GM19240 (cell line): ENCODE measurements around the gene CALML3.
"Not testable (repeated sequence)": the region's sequence is repeated elsewhere in the genome, so short reads cannot be mapped to it uniquely, and the experiment has no call there.

ENCODE experiments used
- DNase-seq: peaks from one replicate; pipeline ENCODE4 v3.0.0; 2011; ENCODE audit warnings: low spot score; ENCODE audit not compliant: insufficient read length

Gene CALML3

DNA sequence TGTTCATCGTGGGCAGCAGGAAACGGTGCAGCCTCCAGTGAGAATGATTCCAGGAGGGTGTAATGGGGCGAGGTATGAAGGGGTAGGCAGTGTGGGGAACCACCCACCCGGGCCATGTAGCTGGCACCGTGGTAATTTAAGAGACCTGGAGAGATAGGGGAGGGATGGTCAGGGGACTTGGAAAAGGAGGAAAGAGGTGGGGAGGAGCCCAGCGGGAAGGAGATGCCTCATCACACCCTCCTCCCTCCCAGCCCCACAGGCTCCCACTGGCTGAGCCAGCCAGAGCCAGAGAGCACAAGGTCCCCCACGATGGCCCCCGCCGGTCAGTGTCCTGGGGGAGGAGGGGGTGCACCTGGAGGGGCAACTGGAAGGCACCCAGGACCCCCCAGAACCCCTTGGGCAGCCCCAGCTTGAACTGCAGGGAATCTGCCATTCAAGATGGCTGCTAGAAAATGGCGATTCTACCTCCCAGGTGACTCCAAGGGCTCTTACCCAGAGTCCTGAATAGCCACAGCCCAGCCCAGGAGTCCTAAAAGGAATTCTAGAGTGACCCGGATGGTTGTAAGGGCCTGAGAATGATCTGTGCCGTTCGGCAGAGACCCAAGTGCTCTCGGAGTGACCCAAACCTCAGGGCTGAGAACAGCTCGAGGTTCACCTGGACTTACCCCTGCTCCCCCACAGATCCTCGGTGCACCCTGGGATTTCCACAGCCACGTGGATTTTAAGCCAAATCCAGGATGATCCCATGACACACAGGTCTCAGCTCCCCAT lies 28.8 kb downstream of the CALML3 start:
- no peak for DNase-seq

DNA sequence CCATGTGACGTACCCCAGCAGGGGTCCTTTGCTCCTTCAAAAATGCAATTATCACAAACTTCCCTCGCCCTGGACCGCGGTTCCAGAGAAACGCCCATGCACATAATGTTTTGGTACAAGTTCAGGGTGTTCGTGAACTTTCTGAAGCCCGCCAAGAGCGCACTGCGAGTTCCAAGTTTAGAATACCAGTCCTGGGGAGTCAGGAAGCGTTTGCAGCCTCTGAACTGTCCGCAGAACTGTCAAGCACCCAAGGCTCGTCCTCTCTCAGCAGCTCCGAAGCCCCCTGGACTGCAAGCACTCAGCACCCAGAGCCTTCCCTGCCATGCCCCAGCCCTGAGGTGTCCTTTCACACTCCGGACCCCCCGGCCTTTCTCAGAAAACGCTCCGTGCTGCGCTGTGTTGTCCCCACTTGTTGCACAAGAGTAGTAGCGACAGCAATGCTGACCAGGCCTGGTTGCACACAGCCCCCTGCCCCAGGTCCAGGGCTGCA lies 30.3 kb downstream of the CALML3 start:
- no peak for DNase-seq

DNA sequence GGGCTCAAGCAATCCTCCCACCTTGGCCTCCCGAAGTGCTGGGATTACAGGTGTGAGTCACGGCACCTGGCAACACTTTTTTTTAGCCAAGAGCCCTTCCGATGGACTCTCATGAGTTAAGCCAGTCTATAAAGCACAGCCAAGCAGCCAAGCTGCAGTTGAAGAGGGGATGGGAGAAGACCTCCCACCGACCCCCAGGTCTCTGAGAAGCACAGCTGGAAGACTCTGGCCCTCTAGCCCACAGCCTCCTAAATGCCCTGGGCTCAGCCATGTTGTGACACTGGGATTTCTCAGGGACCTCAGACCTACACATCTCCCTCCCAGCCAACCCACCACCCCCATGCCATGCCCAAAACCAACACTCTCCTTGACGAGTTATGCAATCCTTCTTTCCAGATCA lies 31.1 kb downstream of the CALML3 start:
- DNase-seq, result no peak

DNA sequence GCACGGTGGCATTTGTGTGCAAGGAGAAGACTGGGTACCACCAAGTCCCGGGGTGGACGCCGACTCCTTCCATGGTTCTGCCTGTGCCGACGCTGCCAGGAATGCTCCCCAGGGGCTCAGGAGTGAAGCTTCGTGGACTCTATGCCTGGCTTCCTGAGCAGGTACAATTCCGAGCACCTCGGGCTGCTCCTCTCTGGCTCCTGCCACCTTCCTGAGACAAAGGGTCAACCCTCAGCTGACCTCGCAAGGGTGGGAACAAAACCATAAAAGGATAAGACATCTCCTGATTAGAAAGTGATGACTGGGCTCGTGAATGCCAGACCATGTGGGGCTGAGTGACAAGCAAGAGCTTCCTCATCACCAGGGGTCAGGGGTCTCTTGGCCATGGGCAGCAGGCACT lies 31.8 kb downstream of the CALML3 start:
- DNase-seq, result no peak

DNA sequence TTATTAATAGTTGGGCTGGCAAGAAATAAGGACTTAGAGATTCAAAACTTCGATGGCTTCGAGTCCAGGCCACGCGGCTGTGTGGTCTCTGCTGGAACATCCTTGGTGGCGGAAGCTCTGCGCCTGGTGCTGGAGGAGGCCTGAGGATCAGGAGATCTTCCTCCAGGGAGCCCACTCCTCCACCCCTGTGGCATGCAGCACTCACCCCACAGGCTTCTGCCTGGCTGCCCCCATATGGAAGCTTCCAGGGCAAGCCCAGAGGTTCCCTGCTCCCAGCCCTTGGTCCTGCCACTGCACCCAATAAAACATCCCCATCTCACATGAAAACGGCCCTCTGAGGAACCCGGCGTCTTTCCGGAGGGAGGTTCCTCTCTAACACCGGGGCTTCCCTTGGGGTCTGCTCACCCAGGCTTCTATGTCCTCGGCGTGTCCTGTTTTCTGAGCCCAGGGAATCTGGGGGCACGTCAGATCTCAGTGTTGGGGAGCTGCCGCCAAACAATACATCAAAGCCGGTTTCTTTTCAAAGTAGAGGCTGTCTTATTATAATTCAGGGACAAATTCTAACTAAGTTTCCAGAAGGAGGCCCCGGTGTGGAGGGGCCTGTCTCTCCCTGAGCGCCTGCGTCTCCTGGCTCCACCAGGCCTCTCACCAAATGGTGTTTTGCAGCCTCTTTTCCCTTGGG lies 32.4 kb downstream of the CALML3 start:
- DNase-seq, result no peak

DNA sequence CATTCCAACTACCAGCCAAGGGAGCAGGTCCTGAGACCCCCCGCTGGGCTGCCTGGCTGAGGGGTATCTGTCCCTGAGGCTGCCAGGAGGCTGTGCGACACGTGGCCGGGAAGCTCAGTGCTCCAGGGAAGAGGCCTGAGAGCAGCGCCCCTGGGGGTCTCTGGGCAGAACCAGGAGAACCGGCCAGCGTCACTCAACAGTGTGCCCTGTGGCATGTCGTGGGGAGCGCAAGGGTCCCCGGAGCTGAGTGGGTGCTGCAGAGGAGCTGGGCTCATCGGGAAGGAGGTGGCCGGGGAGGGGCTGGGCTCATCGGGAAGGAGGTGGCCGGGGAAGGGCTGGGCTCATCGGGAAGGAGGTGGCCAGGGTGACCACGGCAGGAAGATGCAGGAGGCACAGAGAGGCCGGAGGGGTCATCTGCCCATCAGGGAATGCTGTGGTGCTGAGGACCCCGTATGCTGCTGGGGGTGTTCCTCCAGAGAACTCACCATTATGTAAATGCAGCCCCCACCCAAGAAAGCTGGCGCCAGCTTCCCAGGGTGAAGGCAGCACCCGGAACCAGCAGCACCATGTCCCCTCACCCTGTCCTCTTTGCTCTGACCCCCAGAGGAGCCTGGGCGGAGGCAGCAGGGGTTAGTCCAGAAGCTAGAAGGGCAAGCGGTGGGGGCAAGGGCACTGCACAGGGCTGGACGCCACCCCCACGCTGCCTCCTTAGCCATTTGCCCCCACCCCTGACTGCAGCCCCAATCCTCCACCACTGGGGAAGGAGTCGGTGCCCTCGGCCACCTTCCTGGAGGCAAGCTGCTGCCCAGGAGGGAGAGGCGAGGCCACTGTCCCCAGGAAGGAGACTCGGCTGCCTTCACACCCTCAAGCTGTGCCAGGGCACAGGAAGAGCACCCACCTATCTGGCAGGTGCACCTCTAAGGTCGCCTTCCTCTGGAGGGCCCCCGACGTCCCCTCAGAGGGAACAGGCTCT lies 33.3 kb downstream of the CALML3 start:
- DNase-seq, result no peak

DNA sequence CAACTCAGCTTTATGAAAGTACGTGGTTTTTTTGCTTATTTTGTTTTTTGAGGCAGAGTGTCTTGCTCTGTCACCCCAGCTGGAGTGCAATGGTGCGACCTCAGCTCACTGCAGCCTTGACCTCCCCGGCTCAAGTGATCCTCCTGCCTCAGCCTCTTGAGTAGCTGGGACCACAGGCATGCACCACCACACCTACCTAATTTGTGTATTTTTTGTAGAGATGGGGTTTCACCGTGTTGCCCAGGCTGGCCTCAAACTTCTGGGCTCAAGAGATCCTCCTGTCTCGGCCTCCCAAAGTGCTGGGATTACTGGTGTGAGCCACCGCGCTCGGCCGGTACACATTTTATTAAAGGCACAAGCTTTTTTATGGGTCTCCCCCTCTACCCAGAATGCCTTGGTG lies 34.3 kb downstream of the CALML3 start:
- not testable (repeated sequence) for DNase-seq

DNA sequence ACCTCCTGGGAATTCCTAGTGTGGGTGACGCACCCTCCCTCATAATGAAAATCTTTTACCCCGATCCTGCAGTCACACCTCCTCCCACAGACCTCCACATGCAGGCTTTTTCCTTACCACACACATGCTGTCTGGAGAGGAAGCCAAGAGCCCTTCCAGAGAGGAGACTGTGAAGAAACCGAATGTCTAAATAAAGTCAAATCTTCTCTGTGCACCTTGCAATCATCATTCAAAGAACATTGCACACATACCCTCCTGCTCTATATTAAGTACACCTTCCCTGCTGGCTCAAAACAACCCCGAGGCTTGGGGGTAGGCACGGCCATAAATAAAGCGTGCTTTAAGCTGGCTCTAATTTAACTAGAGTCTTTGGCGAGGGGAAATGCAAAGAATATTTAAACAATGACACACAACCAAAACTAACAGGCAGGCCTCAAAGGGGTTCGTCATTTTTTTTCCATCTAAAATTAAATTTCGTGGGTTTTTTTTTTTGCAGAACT lies 34.9 kb downstream of the CALML3 start:
- DNase-seq, result no peak

DNA sequence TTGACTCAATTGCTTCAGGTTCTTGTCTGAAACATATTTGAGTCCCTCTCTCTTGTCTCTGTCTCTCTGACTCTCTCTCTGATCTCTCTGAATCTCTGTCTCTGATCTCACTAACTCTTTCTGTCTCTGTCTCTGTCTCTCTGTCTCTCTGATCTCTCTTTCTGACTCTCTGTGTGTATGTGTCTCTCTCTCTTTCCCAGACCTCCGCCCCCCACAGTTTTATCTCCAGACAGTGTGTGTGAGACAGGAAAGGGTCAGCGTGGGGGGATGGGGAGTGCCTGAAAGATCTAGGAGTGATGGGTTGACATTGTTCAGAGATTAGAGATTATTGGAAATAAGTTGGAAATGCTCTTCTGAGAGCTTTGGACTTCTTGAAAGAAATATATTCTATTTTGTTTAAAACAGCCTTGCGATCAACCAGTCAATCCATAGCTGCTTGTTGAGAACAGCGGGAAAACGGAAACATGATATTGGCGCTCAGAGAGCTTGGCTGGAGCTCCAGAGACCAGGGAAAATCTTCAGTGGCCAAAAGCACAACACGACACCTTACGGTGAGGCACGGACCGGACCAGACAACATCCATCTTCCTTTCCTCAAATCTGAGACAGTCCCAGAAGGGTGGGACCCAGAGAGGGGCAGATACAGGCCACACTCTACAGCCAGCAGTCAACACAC lies 35.5 kb downstream of the CALML3 start:
- no peak for DNase-seq

DNA sequence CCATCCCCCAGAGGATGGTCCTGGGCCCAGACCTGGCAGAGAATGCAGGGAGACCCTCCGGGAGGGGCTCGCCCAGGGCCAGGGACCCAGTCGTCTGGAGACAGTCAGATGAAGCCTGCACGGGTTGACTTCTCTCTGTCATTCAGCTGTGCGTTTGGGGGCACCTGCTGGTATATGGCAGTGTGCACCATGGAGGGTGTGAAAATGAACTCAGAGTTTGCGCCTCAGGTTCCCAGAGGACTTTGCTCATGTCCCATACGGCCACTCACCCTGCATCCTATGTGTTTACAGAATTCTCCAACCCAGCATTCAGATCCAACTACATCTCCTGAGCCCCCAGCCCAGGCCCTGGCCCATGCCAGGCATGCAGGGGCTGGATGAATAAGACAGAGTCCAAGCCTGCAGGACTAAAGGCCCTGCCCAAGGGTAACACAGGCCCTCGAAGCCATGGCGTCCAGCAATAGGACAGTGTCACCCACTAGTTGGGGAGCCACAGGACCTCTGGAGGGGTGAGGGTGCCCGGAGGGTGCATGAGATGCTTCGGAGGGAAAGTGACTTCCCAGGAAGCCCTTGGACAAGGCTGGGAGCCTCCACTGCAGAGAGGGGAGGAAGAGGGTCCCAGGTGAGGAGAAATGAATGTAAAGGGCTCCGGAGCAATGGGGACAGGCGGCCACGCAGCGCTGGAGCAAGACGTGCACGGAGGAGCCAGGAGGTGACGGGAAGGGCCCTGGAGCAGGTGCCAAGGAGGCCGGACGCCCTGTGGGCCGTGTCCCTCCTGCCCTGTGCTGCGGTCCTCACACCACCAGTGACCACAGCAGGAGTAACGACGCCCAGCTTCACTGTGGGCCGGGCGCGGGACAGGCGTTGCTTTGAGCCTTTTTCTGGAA lies 36.3 kb downstream of the CALML3 start:
- no peak for DNase-seq

DNA sequence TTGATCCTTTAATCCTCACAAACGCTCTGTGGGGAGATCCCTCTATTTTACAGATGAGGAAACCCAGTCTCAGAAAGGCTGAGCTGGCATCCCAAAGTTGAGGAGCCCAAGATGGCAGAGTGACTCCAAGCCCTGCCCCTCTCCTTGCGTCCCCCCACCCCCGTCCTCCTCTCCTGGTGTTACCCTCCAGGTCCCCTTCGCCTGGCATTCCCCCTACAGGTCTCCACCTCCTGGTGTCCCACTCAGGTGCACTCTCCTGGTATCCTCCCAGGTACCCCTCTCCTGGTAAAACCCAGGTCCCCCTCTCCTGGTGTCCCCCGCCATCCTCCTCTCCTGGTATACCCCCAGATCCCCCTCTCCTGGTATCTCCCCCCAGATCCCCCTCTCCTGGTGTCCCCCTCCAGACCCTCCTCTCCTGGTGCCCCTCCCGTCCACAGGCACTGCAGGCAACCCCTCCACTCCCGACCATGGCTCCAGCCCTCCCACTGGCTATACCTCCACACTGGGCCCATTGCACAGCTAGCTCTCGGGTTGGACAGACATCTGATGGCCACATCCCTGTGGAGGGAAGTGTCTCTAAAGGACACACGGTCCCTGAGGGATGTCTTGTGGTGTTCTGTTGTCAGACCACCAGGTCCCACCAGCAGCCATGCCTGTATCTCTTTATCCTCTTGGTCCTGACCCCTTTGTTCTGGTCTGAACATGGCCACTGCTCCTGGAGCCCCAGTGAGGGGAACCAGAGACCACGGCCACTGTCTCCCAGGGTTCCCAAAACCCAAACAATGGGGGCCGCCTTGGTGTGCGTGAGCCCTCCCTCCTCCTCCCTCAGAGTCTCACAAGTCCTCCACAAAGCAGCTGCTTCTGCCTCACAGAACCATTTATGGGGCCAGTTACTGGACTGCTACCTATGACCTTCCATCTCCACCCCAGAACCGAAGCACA lies 37.2 kb downstream of the CALML3 start:
- DNase-seq, result no peak

DNA sequence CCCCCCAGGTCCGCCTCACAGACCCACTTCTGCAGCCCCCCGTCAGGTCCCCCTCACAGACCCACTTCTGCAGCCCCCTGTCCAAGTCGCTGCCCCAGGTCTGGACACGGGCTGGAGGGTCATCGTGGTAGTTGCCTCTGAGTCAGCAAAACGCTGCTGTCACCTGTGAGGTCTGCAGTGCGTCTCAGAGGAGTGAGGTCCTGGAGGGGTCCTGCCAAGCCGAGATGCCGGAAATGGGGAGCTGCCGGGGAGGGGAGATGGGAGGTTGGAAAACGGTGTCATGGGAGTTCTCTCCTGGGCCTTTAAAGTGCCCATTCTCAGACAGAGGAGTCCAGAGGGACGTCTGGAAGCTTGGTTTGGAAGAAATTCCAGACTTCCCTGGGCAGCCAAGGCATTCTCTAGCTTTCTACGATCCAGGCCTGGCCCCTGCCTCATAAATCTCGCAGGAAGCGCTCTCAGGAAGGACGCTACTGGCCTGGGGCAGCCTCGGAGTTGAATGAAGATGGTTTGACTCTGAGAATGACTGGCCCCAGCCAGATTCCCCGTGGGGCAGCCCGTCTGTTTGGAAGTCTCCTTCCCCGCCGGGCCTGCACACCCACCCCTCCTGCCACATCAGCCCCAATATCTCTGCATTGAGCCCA lies 38.7 kb downstream of the CALML3 start:
- no peak for DNase-seq

DNA sequence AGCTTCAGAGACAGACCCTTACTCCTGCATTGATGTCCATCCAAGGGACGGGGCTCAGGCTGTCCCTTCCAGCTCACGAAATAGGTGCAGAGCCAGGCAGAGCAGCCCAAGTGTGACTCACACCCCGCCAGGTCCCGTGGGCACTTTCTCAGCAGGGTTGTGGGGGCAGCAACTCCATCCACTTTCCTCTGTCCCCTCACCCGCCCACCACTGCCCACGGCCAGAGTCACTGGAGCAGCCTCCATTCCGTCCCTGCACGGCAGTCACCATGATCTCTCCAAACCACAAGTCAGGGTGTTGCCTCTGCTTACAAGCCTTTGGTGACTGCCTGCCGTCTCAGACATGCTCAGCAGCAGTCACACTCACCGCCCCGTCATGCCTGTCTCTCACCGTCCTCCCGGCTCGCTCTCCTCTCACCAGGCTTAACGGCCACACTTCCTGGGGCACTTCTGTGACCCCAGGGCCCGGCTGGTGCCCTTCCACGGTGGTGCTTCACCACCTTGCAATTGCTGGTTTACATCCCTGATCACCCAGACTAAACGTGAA lies 39.3 kb downstream of the CALML3 start:
- DNase-seq, result no peak

DNA sequence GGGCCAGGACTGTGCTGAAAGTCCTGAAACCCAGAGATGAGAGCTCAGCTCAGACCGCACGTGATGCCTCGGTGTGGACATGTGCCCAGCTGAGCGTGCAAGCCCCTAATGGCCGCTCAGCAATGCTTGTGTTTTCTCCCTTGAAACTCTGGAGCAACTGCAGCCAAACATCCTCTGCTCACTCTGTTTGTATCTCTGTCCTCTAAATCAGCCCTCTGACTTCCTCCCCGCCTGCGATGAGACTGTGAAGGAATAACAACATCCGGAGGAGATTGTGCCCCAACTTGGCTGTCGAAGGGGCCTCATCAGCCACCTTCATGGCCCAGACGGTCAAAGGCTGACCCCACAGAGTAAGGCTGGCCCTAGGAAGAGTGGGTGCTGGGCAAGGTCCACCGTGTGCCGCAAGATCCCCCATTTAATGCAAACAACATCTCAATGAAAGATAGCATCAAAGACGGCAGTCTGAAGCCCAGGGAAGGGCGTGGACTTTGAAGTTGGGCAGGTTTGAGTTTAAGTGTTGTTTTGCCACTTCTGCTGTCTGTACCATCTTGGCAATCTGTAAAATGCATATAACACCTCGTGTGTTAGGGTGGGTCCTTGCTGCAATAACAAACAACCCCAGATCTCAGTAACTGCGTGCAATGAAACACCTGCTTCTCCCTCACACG lies 39.9 kb downstream of the CALML3 start:
- no peak for DNase-seq

DNA sequence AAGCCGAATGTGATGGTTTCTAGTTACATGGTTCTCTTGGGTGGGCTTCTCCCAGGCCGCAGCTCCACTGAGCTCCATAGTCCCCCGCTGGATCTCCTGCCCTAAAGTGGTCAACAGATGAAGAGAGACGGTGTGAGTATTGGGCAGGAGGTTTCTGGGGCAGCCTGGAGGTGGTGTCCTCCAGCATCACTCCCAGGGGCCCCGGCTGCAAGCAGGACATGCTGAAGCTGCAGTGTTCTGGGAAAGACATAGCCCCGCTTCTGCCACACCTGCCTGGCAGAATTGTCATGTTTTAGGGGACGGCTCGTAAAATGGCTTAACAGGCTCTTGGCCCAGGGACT lies 40.4 kb downstream of the CALML3 start:
- no peak for DNase-seq

DNA sequence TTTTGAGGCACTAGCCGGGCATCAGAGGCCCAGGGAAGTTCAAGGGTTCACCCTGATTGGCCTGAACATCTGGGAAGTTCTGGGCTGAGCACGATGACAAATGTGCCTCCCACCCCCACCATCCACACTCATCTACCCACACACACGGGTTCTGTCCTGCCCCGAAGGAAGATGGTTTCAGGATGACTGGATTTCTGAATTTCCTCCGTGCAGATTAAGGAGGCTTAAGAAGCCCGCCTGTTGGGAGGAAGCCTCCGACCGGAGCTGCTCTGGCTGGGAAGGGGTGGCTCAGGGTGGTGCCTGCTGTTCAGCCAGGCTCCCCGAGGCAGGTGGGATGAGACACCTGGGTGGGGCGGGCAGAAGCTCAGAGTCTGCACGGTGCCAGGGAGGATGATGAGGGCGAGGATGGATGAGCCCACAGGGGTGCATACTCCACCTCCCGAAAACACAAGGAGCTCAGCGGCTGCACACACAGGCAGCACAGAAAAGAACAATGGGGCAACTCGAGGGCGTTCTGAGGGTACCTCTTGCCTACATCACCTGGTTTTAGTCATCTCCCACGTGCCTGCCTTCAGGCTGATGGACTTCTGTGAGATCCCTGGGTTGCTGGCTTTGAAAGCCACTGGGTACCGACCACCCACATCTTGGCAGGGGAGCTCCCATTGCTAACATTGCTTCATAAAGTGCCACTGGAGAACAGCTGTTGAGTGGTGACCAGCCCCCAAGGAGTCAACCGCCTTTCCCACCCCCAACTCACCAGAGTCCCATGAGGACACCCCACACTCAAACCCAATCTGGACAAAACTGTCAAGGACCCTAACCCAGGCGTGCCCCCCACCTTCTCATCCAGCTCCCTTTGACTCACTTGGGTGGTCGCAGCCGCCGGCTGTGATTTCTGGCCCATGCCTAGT lies 41.2 kb downstream of the CALML3 start:
- DNase-seq, result no peak

DNA sequence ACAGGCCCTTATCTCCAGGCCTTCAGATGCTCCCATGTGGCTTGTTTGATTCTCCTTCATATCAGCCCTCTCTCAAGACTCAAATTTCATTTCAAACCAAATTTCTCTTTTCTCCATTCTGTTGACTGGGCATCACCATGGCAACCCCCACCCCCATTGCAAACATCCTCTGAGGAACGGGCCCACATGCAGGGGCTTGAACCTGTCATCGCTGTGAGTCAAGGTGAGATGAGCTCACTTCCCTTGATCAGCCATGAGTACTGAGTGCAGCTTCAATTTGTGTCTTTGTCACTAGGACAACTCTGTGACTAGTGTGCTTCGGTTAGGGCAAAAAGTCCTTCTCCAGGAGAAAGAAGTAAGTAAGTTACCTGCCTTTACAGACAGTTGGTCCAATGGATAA lies 41.9 kb downstream of the CALML3 start:
- DNase-seq, result no peak
